DOHH2 (cell line): ENCODE results near the gene SPEM3.
A peak's percentile ranks its signal among the peaks of the same experiment; 100 is the strongest.

Source experiments
- EZH2phosphoT487 ChIP-seq: fragments of 200-600 bp; sonication (generic); IDR thresholded peaks from 2 replicates; pipeline ENCODE4 v1.6.1; 2017; ENCODE audit warnings: borderline replicate concordance, mild to moderate bottlenecking, antibody characterized with exemption, low read length, moderate library complexity, mixed read lengths
- TF ChIP-seq, protein P1 (sequence below): fragments of 200-600 bp; sonication (generic); IDR thresholded peaks from one replicate; pipeline ENCODE4 v1.5.1; 2014; ENCODE audit warnings: antibody characterized with exemption, mild to moderate bottlenecking, low read depth, low read length; ENCODE audit not compliant: poor library complexity, severe bottlenecking

DNA sequence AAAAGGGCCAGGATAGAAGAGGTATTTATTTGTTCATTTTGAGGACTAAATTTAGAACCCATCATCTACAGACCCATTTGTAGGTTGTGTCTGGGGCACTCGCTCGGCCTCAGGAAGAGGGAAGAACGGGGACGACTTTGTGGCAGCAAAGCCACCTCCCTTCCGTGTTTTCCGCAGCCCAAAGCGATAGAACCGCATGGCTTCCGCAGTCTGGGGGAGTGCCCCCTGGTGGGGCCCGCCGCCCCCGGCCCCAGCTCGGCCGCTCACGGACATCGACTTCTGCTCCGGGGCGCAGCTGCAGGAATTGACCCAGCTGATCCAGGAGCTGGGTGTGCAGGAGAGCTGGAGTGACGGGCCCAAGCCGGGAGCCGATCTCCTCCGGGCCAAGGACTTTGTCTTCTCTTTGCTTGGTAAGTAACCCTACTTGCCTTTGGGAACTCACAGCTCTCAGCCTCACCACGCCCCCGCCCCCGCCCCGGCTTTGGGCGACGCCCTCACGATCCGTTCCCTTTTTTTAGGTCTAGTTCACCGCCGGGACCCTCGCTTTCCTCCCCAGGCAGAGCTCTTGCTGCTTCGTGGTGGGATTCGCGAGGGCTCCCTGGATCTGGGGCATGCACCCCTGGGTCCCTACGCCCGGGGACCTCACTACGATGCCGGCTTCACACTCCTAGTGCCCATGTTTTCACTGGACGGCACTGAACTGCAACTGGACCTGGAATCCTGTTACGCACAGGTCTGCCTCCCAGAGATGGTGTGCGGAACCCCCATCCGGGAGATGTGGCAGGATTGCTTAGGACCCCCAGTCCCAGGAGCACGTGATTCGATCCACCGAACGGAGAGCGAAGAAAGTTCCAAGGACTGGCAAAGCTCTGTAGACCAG, 7.3 kb downstream of the SPEM3 start:
- TF ChIP-seq, protein P1, sequence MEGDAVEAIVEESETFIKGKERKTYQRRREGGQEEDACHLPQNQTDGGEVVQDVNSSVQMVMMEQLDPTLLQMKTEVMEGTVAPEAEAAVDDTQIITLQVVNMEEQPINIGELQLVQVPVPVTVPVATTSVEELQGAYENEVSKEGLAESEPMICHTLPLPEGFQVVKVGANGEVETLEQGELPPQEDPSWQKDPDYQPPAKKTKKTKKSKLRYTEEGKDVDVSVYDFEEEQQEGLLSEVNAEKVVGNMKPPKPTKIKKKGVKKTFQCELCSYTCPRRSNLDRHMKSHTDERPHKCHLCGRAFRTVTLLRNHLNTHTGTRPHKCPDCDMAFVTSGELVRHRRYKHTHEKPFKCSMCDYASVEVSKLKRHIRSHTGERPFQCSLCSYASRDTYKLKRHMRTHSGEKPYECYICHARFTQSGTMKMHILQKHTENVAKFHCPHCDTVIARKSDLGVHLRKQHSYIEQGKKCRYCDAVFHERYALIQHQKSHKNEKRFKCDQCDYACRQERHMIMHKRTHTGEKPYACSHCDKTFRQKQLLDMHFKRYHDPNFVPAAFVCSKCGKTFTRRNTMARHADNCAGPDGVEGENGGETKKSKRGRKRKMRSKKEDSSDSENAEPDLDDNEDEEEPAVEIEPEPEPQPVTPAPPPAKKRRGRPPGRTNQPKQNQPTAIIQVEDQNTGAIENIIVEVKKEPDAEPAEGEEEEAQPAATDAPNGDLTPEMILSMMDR = peak; percentile 71
- TF ChIP-seq EZH2phosphoT487 = no peak
